HepG2 (cell line): ENCODE data around the gene FAF1. TPM values are rescaled to one million over a fixed set of nuclear protein-coding genes. Genes with fewer than 3 reads are reported as not detected.

Experiments used
- ATAC-seq: fragments of 200-7000 bp; cut with Tn5 transposase; 3 replicates; pipeline ENCODE4 v1.9.1; 2020; ENCODE audit warnings: mild to moderate bottlenecking, moderate library complexity
- BruUV-seq: library from RNA; stranded (reverse); fragments of 400-500 nt; replicated peaks from 2 replicates; lab custom pipeline; 2021; lab: Mats Ljungman, UMichigan
- CTCF ChIA-PET: fragments of 300-600 bp; formaldehyde crosslinking; extraction: SDS; loops from one replicate; lab custom pipeline; 2021; ENCODE audit warnings: low total read pairs, inconsistent platforms, low intra/inter-chr PET ratio; lab: Yijun Ruan, JAX
- POLR2A ChIA-PET: fragments of 350-600 bp; sonication (Branson Sonifier 250); formaldehyde crosslinking; loops from one replicate; lab custom pipeline; 2020; ENCODE audit warnings: antibody characterized with exemption, inconsistent platforms; lab: Yijun Ruan, JAX
- DNase-seq: peaks from one replicate; pipeline ENCODE4 v3.0.0-alpha.2; 2015; ENCODE audit warnings: low spot score
- FAIRE-seq: peaks from 3 replicates; lab custom pipeline; 2011; peaks lifted over from hg19 to GRCh38; lab: Jason Lieb, UNC
- H2AFZ ChIP-seq: one replicate; pipeline ENCODE4 v1.6.1; 2011; ENCODE audit warnings: low read length, inconsistent platforms
- H3K27ac ChIP-seq: fragments of 300-600 bp; 3 replicates; pipeline ENCODE4 v1.8.0; 2011; ENCODE audit warnings: mixed run types, mild to moderate bottlenecking, mixed read lengths, low read length, inconsistent platforms; ENCODE audit not compliant: insufficient read depth; ENCODE audit errors: extremely low read length
- H3K27me3 ChIP-seq, 2 experiments: fragments of 200-600 bp in 1 of 2; 2 replicates in 1 of 2; 3 replicates in 1 of 2; pipeline versions ENCODE4 v1.6.0 to v1.8.0; 2011; ENCODE audit warnings: low read length in 2 of 2, mild to moderate bottlenecking in 2 of 2, moderate library complexity in 2 of 2, inconsistent platforms in 1 of 2; ENCODE audit not compliant: insufficient read depth in 2 of 2, control insufficient read depth in 1 of 2
- H3K36me3 ChIP-seq, 2 experiments: fragments of 200-600 bp in 1 of 2; replicated peaks in 1 of 2; 2 replicates in 1 of 2; 3 replicates in 1 of 2; pipeline versions ENCODE4 v1.5.1 to v1.8.0; 2011; ENCODE audit warnings: low read length in 2 of 2, inconsistent platforms in 1 of 2; ENCODE audit not compliant: insufficient read depth in 2 of 2, control insufficient read depth in 1 of 2
- H3K4me1 ChIP-seq: 2 replicates; pipeline ENCODE4 v1.5.1; 2012; ENCODE audit warnings: low read length, inconsistent platforms; ENCODE audit not compliant: insufficient read depth
- H3K4me2 ChIP-seq: 2 replicates; pipeline ENCODE4 v1.6.0; 2011; ENCODE audit warnings: low read depth, low read length, inconsistent platforms
- H3K4me3 ChIP-seq, 3 experiments: fragments of 200-600 bp in 1 of 3; sonication (generic), shearing (Covaris generic) in 1 of 3; replicated peaks in 1 of 3; 2 replicates each; pipeline ENCODE4 v1.5.1; 2011 to 2016; ENCODE audit warnings: low read length in 3 of 3, inconsistent platforms in 2 of 3, low read depth in 2 of 3, mild to moderate bottlenecking in 2 of 3, control low read depth in 1 of 3, mixed read lengths in 1 of 3; ENCODE audit not compliant: insufficient read depth in 1 of 3
- H3K79me2 ChIP-seq: one replicate; pipeline ENCODE4 v1.6.1; 2011; ENCODE audit warnings: low read length, inconsistent platforms; ENCODE audit not compliant: insufficient read depth
- H3K9ac ChIP-seq: 2 replicates; pipeline ENCODE4 v1.6.0; 2011; ENCODE audit warnings: mild to moderate bottlenecking, low read depth, low read length, inconsistent platforms; ENCODE audit not compliant: insufficient read depth
- H3K9me3 ChIP-seq: 2 replicates; pipeline ENCODE4 v1.5.1; 2012; ENCODE audit warnings: mild to moderate bottlenecking, low read length
- H4K20me1 ChIP-seq: 2 replicates; pipeline ENCODE4 v1.6.0; 2011; ENCODE audit warnings: inconsistent platforms, mild to moderate bottlenecking, low read length, moderate library complexity; ENCODE audit not compliant: insufficient read depth
- FUBP1 ChIP-seq: sonication (generic); formaldehyde crosslinking; IDR thresholded peaks from 2 replicates; pipeline ENCODE4 v1.5.1; 2020; ENCODE audit warnings: missing genetic modification reagents, mild to moderate bottlenecking, borderline replicate concordance
- HMG20B ChIP-seq: conservative IDR thresholded peaks from 2 replicates; pipeline ENCODE4 v1.6.1; 2016; ENCODE audit warnings: missing genetic modification reagents, missing compliant biosample characterization
- HNRNPH1 ChIP-seq: fragments of 200-400 bp; formaldehyde crosslinking; optimal IDR thresholded peaks from 2 replicates; pipeline ENCODE3; 2017; ENCODE audit warnings: mild to moderate bottlenecking, low read depth, low read length
- NPAS2 ChIP-seq: sonication (generic); formaldehyde crosslinking; IDR thresholded peaks from 2 replicates; pipeline ENCODE4 v1.8.0; 2022; ENCODE audit warnings: mild to moderate bottlenecking, missing genetic modification reagents, borderline replicate concordance
- RAD51 ChIP-seq: fragments of 450-650 bp; IDR thresholded peaks from 2 replicates; pipeline ENCODE4 v1.6.1; 2016; ENCODE audit warnings: borderline replicate concordance
- RORA ChIP-seq: sonication (generic); formaldehyde crosslinking; IDR thresholded peaks from 2 replicates; pipeline ENCODE4 v1.5.0; 2020; ENCODE audit warnings: mild to moderate bottlenecking, missing genetic modification reagents, moderate library complexity
- SMAD3 ChIP-seq: sonication (generic); formaldehyde crosslinking; IDR thresholded peaks from 2 replicates; pipeline ENCODE4 v1.4.0; 2020; ENCODE audit warnings: missing genetic modification reagents
- SMARCC2 ChIP-seq: fragments of 450-650 bp; IDR thresholded peaks from 2 replicates; pipeline ENCODE4 v1.6.1; 2017; ENCODE audit warnings: antibody characterized with exemption, mild to moderate bottlenecking
- SNAPC4 ChIP-seq: sonication (generic); formaldehyde crosslinking; IDR thresholded peaks from 2 replicates; pipeline ENCODE4 v1.4.0; 2020; ENCODE audit warnings: mild to moderate bottlenecking, missing genetic modification reagents
- TBX3 ChIP-seq: fragments of 450-650 bp; IDR thresholded peaks from 2 replicates; pipeline ENCODE4 v1.6.1; 2017; ENCODE audit warnings: antibody characterized with exemption, mild to moderate bottlenecking, inconsistent platforms, borderline replicate concordance
- ZNF326 ChIP-seq: sonication (generic); formaldehyde crosslinking; IDR thresholded peaks from 2 replicates; pipeline ENCODE4 v1.4.0; 2020; ENCODE audit warnings: missing genetic modification reagents, borderline replicate concordance
- ZNF510 ChIP-seq: sonication (generic); formaldehyde crosslinking; IDR thresholded peaks from 2 replicates; pipeline ENCODE4 v1.4.0; 2020; ENCODE audit warnings: low read depth, mild to moderate bottlenecking, missing genetic modification reagents
- WGBS: methylation state at CpG from one replicate; pipeline ENCODE4 v1.1.6; 2017; ENCODE audit warnings: low lambda C conversion rate; 5-methylcytosine and 5-hydroxymethylcytosine counted together
- in situ Hi-C: cut with HindIII; loops from 2 replicates; pipeline ENCODE4 v1.10.0; 2017; ENCODE audit warnings: low pct_unique_long_range_greater_than_20kb; ENCODE audit not compliant: extremely low pct_ligation_motif_present
- intact Hi-C: fragments of 100-400 bp; cut with micrococcal nuclease; formaldehyde crosslinking; loops from one replicate; pipeline ENCODE4 v1.10.0; 2022; ENCODE audit not compliant: unreplicated experiment
- polyA plus RNA-seq, 8 experiments: library from polyadenylated mRNA; depleted of rRNA in 3 of 8; stranded (reverse) in 7 of 8; unstranded in 1 of 8; fragments of >200 nt; fragmentation: Illumina TruSeq in 4 of 8; extraction: Trizol in 4 of 8; gene quantifications; 2 replicates each; pipeline versions ENCODE4 v1.2.1 to v1.2.3, GENCODE V29; 2011 to 2016; ENCODE audit warnings: low read depth in 4 of 8, missing spikeins in 1 of 8, mixed read lengths in 1 of 8; ENCODE audit not compliant: insufficient read depth in 1 of 8
- total RNA-seq, 5 experiments: library from RNA; depleted of rRNA; stranded (reverse); fragments of >200 nt; fragmentation: Illumina TruSeq; extraction: Trizol; gene quantifications; 2 replicates each; pipeline ENCODE4 v1.2.3, GENCODE V29; 2016; ENCODE audit warnings: low read depth in 1 of 5
- TF ChIP-seq, protein P1 (sequence below): sonication (generic); formaldehyde crosslinking; conservative IDR thresholded peaks from 2 replicates; pipeline ENCODE4 v1.8.0; 2022; ENCODE audit warnings: mild to moderate bottlenecking, moderate library complexity, missing genetic modification reagents

Gene FAF1
- total and polyA plus RNA-seq, 2 of the 13 experiments (the other 11 are each of a cell fraction or from before 2014, with no cell fraction given), result 19.4 to 63.3 TPM

GRCh38 chr1:50667272-50667671 is 292.8 kb downstream of the FAF1 start:
- in situ Hi-C loops (no loop called here), intact Hi-C loops (no loop called here)
- Histone ChIP-seq H2AFZ (no peak overlapping the region), H3K27ac (no peak overlapping the region), H3K79me2 (no peaks in the 10 kb centered on the region), H3K4me1 (no peaks in the 10 kb centered on the region), H3K27me3 (no peaks in the 10 kb centered on the region), H3K9me3 (no peaks in the 10 kb centered on the region), H3K36me3 (no peaks in the 10 kb centered on the region), H4K20me1 (no peaks in the 10 kb centered on the region)
- FAIRE-seq (no peak), ATAC-seq (no peak)
- TF ChIP-seq ZNF510 (CRISPR knock-in tag) (no peak), TBX3 (no peak), SNAPC4 (no peak), HMG20B (CRISPR knock-in tag) (no peak), RORA (no peak), SMAD3 (CRISPR knock-in tag) (no peak), SMARCC2 (no peak), NPAS2 (no peak), FUBP1 (CRISPR knock-in tag) (no peak), HNRNPH1 (no peak), RAD51 (no peak), ZNF326 (no peak)
- TF ChIP-seq, protein P1, sequence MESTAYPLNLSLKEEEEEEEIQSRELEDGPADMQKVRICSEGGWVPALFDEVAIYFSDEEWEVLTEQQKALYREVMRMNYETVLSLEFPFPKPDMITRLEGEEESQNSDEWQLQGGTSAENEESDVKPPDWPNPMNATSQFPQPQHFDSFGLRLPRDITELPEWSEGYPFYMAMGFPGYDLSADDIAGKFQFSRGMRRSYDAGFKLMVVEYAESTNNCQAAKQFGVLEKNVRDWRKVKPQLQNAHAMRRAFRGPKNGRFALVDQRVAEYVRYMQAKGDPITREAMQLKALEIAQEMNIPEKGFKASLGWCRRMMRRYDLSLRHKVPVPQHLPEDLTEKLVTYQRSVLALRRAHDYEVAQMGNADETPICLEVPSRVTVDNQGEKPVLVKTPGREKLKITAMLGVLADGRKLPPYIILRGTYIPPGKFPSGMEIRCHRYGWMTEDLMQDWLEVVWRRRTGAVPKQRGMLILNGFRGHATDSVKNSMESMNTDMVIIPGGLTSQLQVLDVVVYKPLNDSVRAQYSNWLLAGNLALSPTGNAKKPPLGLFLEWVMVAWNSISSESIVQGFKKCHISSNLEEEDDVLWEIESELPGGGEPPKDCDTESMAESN, result no peak
- TF ChIP-seq, all 625 proteins: peak for 0
- no peak overlapping the region for H3K4me2 ChIP-seq
- DNase-seq, result no peak
- no peak overlapping the region for H3K4me3 ChIP-seq
- no peak overlapping the region for H3K9ac ChIP-seq
- ChIA-PET CTCF (no interaction called here), POLR2A (no interaction called here)
- 96% methylated on average over 2 of the region's 2 CpGs for WGBS
- no TSS peak for BruUV-seq
